SK-N-SH (cell line): Measurements from ENCODE around the gene ZNRF4. TPM values are rescaled to one million over a fixed set of nuclear protein-coding genes. Genes with fewer than 3 reads are reported as not detected.

Source experiments
- CTCF ChIA-PET: fragments of 300-600, 350-600 bp; formaldehyde crosslinking; extraction: SDS; loops from one replicate; lab custom pipeline; 2021; lab: Yijun Ruan, JAX
- POLR2A ChIA-PET: fragments of 350-600 bp; sonication (Branson Sonifier 250); formaldehyde crosslinking; extraction: SDS; loops from one replicate; lab custom pipeline; 2020; ENCODE audit warnings: antibody characterized with exemption, inconsistent platforms; lab: Yijun Ruan, JAX
- DNase-seq: peaks from one replicate; pipeline ENCODE4 v3.0.0; 2012
- H2AFZ ChIP-seq: fragments of 200-600 bp; sonication (generic); 2 replicates; pipeline ENCODE4 v1.8.1; 2016; ENCODE audit warnings: antibody characterized with exemption, mild to moderate bottlenecking, low read depth
- H3F3A ChIP-seq: fragments of 200-600 bp; sonication (generic); replicated peaks from 2 replicates; pipeline ENCODE3; 2016; ENCODE audit warnings: antibody characterized with exemption, mild to moderate bottlenecking; ENCODE audit not compliant: insufficient read depth
- H3K27ac ChIP-seq, 2 experiments: fragments of 200-500 bp in 1 of 2; fragments of 200-600 bp in 1 of 2; sonication (Bioruptor generic) in 1 of 2; sonication (generic), shearing (Covaris generic) in 1 of 2; 2 replicates each; pipeline versions ENCODE4 v1.5.1 to v1.6.1; 2014 to 2016; ENCODE audit warnings: low read depth in 2 of 2, inconsistent platforms in 1 of 2, low read length in 1 of 2, mild to moderate bottlenecking in 1 of 2, mixed read lengths in 1 of 2
- H3K27me3 ChIP-seq: fragments of 200-600 bp; sonication (generic), shearing (Covaris generic); 2 replicates; pipeline ENCODE4 v1.6.1; 2016; ENCODE audit warnings: mixed run types; ENCODE audit not compliant: insufficient read depth
- H3K36me3 ChIP-seq, 2 experiments: fragments of 200-500 bp in 1 of 2; fragments of 200-600 bp in 1 of 2; sonication (Bioruptor generic) in 1 of 2; sonication (generic) in 1 of 2; replicated peaks in 1 of 2; 2 replicates each; pipeline versions ENCODE3 to v1.5.1; 2014 to 2016; ENCODE audit warnings: low read length in 1 of 2, mild to moderate bottlenecking in 1 of 2; ENCODE audit not compliant: insufficient read depth in 2 of 2, control insufficient read depth in 1 of 2
- H3K4me1 ChIP-seq, 2 experiments: fragments of 200-500 bp in 1 of 2; fragments of 200-600 bp in 1 of 2; sonication (Bioruptor generic) in 1 of 2; sonication (generic), shearing (Covaris generic) in 1 of 2; 2 replicates each; pipeline versions ENCODE4 v1.5.1 to v1.6.1; 2014 to 2016; ENCODE audit warnings: low read depth in 1 of 2, low read length in 1 of 2, mixed run types in 1 of 2; ENCODE audit not compliant: insufficient read depth in 2 of 2, control insufficient read depth in 1 of 2
- H3K4me2 ChIP-seq: fragments of 200-600 bp; sonication (generic), shearing (Covaris generic); 2 replicates; pipeline ENCODE4 v1.6.1; 2017; ENCODE audit warnings: mixed run types
- H3K4me3 ChIP-seq, 2 experiments: fragments of 200-500 bp in 1 of 2; fragments of 200-600 bp in 1 of 2; sonication (Bioruptor generic) in 1 of 2; sonication (generic), shearing (Covaris generic) in 1 of 2; 2 replicates each; pipeline versions ENCODE4 v1.5.1 to v1.8.1; 2014 to 2016; ENCODE audit warnings: low read depth in 2 of 2, inconsistent platforms in 1 of 2, low read length in 1 of 2, mild to moderate bottlenecking in 1 of 2, mixed read lengths in 1 of 2, moderate library complexity in 1 of 2
- H3K79me2 ChIP-seq: fragments of 200-600 bp; sonication (generic); 2 replicates; pipeline ENCODE4 v1.8.1; 2017; ENCODE audit warnings: mild to moderate bottlenecking; ENCODE audit not compliant: insufficient read depth
- H3K9ac ChIP-seq: fragments of 200-600 bp; sonication (generic); 2 replicates; pipeline ENCODE4 v1.6.1; 2017; ENCODE audit warnings: mixed run types
- H3K9me2 ChIP-seq: fragments of 200-600 bp; sonication (generic); 2 replicates; pipeline ENCODE4 v1.6.1; 2017; ENCODE audit warnings: mixed run types
- H3K9me3 ChIP-seq: fragments of 200-600 bp; sonication (generic); 2 replicates; pipeline ENCODE4 v1.6.1; 2017; ENCODE audit warnings: mixed run types, mild to moderate bottlenecking, moderate library complexity
- H4K20me1 ChIP-seq: fragments of 200-600 bp; sonication (generic); 2 replicates; pipeline ENCODE4 v1.6.1; 2017; ENCODE audit warnings: mild to moderate bottlenecking, mixed run types; ENCODE audit not compliant: insufficient read depth
- CHD2 ChIP-seq: fragments of 150-350 bp; IDR thresholded peaks from 2 replicates; pipeline ENCODE4 v1.6.1; 2018; ENCODE audit warnings: low read length; ENCODE audit not compliant: partially characterized antibody
- EZH2phosphoT487 ChIP-seq: fragments of 200-600 bp; sonication (generic); IDR thresholded peaks from 2 replicates; pipeline ENCODE4 v1.6.1; 2017; ENCODE audit warnings: low read depth, mixed run types, mild to moderate bottlenecking, antibody characterized with exemption, moderate library complexity, borderline replicate concordance
- FOSL2 ChIP-seq: IDR thresholded peaks from 2 replicates; pipeline ENCODE4 v1.4.0; 2012; ENCODE audit warnings: low read depth, mild to moderate bottlenecking, moderate library complexity, borderline replicate concordance
- GABPA ChIP-seq: IDR thresholded peaks from 2 replicates; pipeline ENCODE4 v1.4.0; 2012; ENCODE audit warnings: low read depth, mild to moderate bottlenecking
- GATA2 ChIP-seq: sonication (generic); formaldehyde crosslinking; IDR thresholded peaks from 2 replicates; pipeline ENCODE4 v1.5.0; 2020; ENCODE audit warnings: mild to moderate bottlenecking, missing genetic modification reagents
- IRF3 ChIP-seq: fragments of 150-350 bp; IDR thresholded peaks from 2 replicates; pipeline ENCODE4 v1.6.1; 2016; ENCODE audit warnings: mild to moderate bottlenecking, low read depth, low read length
- JUND ChIP-seq: IDR thresholded peaks from 2 replicates; pipeline ENCODE4 v1.4.0; 2012
- MAX ChIP-seq: IDR thresholded peaks from 2 replicates; pipeline ENCODE4 v1.4.0; 2012; ENCODE audit warnings: low read depth
- NFIC ChIP-seq: IDR thresholded peaks from 2 replicates; pipeline ENCODE4 v1.4.0; 2012; ENCODE audit warnings: borderline replicate concordance
- NRF1 ChIP-seq: IDR thresholded peaks from 2 replicates; pipeline ENCODE4 v1.6.1; 2012; ENCODE audit warnings: low read depth, mild to moderate bottlenecking, low read length
- POLR2AphosphoS5 ChIP-seq: IDR thresholded peaks from 2 replicates; pipeline ENCODE4 v1.6.1; 2012; ENCODE audit warnings: low read depth, low read length
- TAF1 ChIP-seq: IDR thresholded peaks from 2 replicates; pipeline ENCODE4 v1.6.1; 2012; ENCODE audit warnings: low read depth, mild to moderate bottlenecking, low read length, moderate library complexity, borderline replicate concordance
- TCF12 ChIP-seq: IDR thresholded peaks from 2 replicates; pipeline ENCODE4 v1.4.0; 2012
- TEAD4 ChIP-seq: IDR thresholded peaks from 2 replicates; pipeline ENCODE4 v1.4.0; 2012; ENCODE audit warnings: mild to moderate bottlenecking, borderline replicate concordance; ENCODE audit not compliant: insufficient read depth
- USF1 ChIP-seq: IDR thresholded peaks from 2 replicates; pipeline ENCODE4 v1.4.0; 2012; ENCODE audit warnings: low read depth, borderline replicate concordance
- WGBS: methylation state at CpG from one replicate; pipeline ENCODE4 v1.1.6; 2017; ENCODE audit warnings: low lambda C conversion rate; 5-methylcytosine and 5-hydroxymethylcytosine counted together
- polyA plus RNA-seq, 3 experiments: library from polyadenylated mRNA; depleted of rRNA; stranded (reverse); fragments of >200 nt; gene quantifications; 2 replicates each; pipeline ENCODE4 v1.2.3, GENCODE V29; 2012

ZNRF4 gene
- polyA plus RNA-seq, 1 of the 3 experiments (the other 2 are of a cell fraction) = not detected

GRCh38 chr19:5423567-5424125 is 31.6 kb upstream of the ZNRF4 start:
- no peaks in the 10 kb centered on the region for H3K4me1 ChIP-seq
- H3K9ac ChIP-seq = no peak overlapping the region
- no peaks in the 10 kb centered on the region for H3K9me2 ChIP-seq
- ChIA-PET CTCF (no interaction called here), POLR2A (no interaction called here)
- no peak overlapping the region for H3K4me2 ChIP-seq
- TF ChIP-seq TCF12 = no peak
- no peak for TF ChIP-seq JUND
- TF ChIP-seq NFIC = no peak
- TF ChIP-seq FOSL2 = no peak
- no peak overlapping the region for H3K4me3 ChIP-seq
- no peaks in the 10 kb centered on the region for H3F3A ChIP-seq
- peaks cover 20% of the 10 kb centered on the region for H3K27me3 ChIP-seq
- DNase-seq = no peak
- H3K79me2 ChIP-seq = no peaks in the 10 kb centered on the region
- H2AFZ ChIP-seq = no peak overlapping the region
- H4K20me1 ChIP-seq = no peaks in the 10 kb centered on the region
- H3K27ac ChIP-seq = no peak overlapping the region
- H3K9me3 ChIP-seq = no peaks in the 10 kb centered on the region
- no peaks in the 10 kb centered on the region for H3K36me3 ChIP-seq
- WGBS = 0% methylated on average over 1 of the region's 1 CpG

GRCh38 chr19:5424192-5424973 is 30.8 kb upstream of the ZNRF4 start:
- ChIA-PET CTCF (no interaction called here), POLR2A (no interaction called here)
- H3K4me2 ChIP-seq = no peak overlapping the region
- no peaks in the 10 kb centered on the region for H3K4me1 ChIP-seq
- no peaks in the 10 kb centered on the region for H3K9me2 ChIP-seq
- no peaks in the 10 kb centered on the region for H3K9me3 ChIP-seq
- peaks cover 17% of the 10 kb centered on the region for H3K27me3 ChIP-seq
- H3K9ac ChIP-seq = no peak overlapping the region
- H3F3A ChIP-seq = no peaks in the 10 kb centered on the region
- no peak overlapping the region for H3K4me3 ChIP-seq
- no peak overlapping the region for H3K27ac ChIP-seq
- H3K36me3 ChIP-seq = no peaks in the 10 kb centered on the region
- H4K20me1 ChIP-seq = no peaks in the 10 kb centered on the region
- DNase-seq = no peak
- no peak for TF ChIP-seq TCF12
- TF ChIP-seq CHD2 = no peak
- no peak for TF ChIP-seq NRF1
- no peak for TF ChIP-seq TEAD4
- TF ChIP-seq USF1 = peak; percentile 16; the same call in 1 of the 2 replicates
- H3K79me2 ChIP-seq = no peaks in the 10 kb centered on the region
- no peak overlapping the region for H2AFZ ChIP-seq
- WGBS = 42% methylated on average over 12 of the region's 12 CpGs

- DNase-seq = no peak
- Histone ChIP-seq H3K9me3 (no peaks in the 10 kb centered on the region), H3K27ac (no peak overlapping the region), H3K4me3 (no peak overlapping the region), H3F3A (no peaks in the 10 kb centered on the region), H3K36me3 (no peaks in the 10 kb centered on the region), H3K9me2 (no peaks in the 10 kb centered on the region), H3K9ac (no peak overlapping the region), H3K79me2 (no peaks in the 10 kb centered on the region), H3K27me3 (peaks cover 17% of the 10 kb centered on the region), H4K20me1 (no peaks in the 10 kb centered on the region), H3K4me1 (no peaks in the 10 kb centered on the region), H3K4me2 (no peak overlapping the region), H2AFZ (no peak overlapping the region)
- CTCF ChIA-PET = interaction anchor here (1.4 kb wide), 2 partner anchors 55 to 61 kb away, joined by 4 to 6 read pairs; no protein-coding TSS in a partner anchor
- WGBS = 0% methylated on average over 1 of the region's 1 CpG
- POLR2A ChIA-PET = interaction anchor here (0.5 kb wide), 1 partner anchor 404 kb away, joined by 3 read pairs; no protein-coding TSS in a partner anchor
- TF ChIP-seq POLR2AphosphoS5 (no peak), GABPA (no peak), IRF3 (no peak), TAF1 (no peak), EZH2phosphoT487 (no peak), GATA2 (CRISPR knock-in tag) (no peak), MAX (no peak)
Observed at GRCh38 chr19:5425260-5425659, 30.0 kb upstream of the ZNRF4 start.
